ENCODE data around the gene RWDD4.

GRCh38 chr4:183620421-183620820 is 38.6 kb downstream of the RWDD4 start:
- TF ChIP-seq, protein P1, sequence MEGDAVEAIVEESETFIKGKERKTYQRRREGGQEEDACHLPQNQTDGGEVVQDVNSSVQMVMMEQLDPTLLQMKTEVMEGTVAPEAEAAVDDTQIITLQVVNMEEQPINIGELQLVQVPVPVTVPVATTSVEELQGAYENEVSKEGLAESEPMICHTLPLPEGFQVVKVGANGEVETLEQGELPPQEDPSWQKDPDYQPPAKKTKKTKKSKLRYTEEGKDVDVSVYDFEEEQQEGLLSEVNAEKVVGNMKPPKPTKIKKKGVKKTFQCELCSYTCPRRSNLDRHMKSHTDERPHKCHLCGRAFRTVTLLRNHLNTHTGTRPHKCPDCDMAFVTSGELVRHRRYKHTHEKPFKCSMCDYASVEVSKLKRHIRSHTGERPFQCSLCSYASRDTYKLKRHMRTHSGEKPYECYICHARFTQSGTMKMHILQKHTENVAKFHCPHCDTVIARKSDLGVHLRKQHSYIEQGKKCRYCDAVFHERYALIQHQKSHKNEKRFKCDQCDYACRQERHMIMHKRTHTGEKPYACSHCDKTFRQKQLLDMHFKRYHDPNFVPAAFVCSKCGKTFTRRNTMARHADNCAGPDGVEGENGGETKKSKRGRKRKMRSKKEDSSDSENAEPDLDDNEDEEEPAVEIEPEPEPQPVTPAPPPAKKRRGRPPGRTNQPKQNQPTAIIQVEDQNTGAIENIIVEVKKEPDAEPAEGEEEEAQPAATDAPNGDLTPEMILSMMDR (IDR thresholded peaks at IDR 0.05) = no peak
- TF ChIP-seq POLR2A (IDR thresholded peaks at IDR 0.05; ENCODE audit: low read depth) (no peak), POLR2AphosphoS5 (IDR thresholded peaks at IDR 0.05) (no peak)
